ENCODE measurements around the gene FN1.

FN1 gene

DNA sequence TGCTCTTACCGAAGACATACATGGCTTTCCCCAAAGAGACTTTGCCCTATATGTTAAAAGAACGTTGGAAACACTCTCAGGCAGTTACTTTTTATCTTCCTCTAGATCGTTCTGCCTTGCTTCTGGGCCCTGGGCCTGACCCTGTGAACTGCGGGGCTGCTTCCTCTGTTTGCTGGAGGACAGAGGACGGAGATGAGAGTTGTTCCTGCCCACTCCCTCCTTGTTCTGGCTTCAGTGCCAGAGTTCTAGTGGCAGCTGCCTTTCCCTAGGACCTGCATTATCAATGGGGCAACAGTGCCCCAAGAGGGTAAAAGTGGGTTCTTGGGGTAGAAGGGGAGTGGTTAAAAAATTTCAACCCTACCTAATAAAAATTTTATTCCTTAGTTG is 6.5 kb upstream of the FN1 start:
- DNase-seq (ENCODE audit: low read depth in 1 of 2, low spot score in 1 of 2), result no peak

DNA sequence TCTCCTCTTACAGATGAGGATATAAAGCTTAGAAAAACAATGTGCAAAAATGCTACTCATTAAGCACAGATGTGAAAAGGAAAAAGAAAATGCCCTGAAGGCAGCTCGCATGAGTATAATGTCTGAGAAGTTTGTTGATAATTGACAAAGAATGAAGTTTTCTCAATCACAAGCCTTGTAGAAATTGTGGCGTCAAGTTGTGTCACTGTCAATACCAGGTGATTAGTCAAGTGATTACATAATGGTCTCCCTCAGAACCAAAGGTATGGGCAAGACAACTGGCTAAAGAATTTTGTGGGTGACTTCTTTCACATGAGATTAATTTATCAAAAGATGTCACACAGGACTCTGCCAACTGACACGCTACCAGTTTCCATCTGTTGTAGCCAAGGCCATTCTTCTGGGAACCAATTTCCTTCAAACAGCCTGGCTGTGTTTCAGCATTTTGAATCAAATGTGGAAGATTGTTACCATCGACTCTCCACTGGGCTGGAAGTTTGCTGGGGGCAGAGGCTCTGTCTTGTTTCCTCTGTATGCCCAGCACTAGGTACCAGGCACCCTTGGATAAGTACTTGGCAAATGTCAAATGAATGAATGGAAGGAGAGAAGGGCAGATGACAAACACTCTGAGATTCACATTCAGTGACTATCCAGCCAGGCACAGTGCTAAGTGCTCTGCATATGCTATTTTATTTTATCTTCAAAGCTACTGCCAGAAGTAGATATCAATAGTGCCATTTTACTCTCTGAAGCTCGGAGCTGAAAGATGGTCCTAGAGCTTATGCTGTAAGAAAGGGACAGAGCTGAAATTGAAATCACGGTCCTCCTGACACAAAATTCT is 5.9 kb upstream of the FN1 start:
- no peak for DNase-seq (ENCODE audit: low read depth in 1 of 2, low spot score in 1 of 2)

DNA sequence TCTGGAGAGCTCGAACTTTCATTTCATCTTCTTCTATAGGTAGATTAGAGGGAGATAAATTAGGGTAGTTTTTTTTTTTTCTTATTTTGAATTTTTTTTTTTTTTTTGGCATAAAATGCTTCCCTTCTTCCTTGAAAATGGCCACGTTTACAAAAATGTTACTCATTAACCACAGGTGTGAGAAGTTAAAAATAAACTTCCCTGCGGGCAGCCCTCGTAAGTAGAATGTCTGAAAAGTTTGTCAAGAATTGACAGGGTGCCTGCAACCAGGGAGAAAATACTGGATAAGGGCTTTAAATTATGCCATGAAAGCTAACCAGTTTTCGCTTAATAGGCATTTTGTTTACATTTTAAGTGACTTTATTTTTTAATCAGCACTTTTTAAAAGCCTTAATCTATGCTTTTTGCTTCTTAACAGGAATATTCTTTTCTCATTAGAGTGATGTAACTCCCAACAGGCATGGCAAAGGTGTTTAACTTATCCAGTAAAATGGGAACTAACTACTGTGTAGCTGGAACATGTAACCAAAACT is 4.2 kb upstream of the FN1 start:
- DNase-seq (ENCODE audit: low read depth in 1 of 2, low spot score in 1 of 2), result no peak

DNA sequence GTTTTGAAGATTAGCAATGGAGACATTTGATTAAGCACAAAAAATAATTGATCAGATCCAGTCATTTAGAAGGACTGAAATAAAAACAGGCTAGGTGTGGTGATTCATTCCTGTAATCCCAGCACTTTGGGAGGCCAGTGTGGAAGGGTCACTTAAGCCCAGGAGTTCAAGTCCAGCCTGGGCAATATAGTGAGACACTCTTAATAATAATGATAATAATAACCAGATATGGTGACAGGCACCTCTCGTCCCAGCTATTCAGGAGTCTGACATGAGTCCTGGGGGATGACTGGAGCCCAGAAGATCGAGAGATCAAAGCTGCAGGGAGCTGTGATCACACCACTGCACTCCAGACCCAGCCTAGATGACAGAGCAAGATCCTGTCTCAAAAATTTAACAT is 3.5 kb upstream of the FN1 start:
- no peak for DNase-seq (ENCODE audit: low read depth in 1 of 2, low spot score in 1 of 2)

DNA sequence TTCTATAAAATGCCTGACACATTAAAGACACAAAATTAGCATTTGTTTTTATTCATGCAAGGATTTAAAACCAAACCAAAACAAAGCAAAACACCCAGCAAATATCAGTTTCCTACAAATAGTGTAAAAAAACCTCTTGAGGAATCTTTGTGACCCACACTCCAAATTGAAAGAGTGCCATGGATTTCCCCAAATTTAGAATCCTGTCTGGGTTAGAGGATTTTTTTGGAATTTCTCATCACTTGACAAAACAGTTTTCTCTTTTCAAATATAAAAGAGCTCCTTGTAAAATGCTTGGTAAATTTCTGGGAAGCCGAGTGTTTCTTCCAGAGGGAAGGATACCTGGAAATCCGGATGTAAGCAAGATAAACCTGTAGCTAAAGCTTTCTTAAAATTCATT is 1.7 kb upstream of the FN1 start:
- DNase-seq (ENCODE audit: low read depth in 1 of 2, low spot score in 1 of 2), result no peak

DNA sequence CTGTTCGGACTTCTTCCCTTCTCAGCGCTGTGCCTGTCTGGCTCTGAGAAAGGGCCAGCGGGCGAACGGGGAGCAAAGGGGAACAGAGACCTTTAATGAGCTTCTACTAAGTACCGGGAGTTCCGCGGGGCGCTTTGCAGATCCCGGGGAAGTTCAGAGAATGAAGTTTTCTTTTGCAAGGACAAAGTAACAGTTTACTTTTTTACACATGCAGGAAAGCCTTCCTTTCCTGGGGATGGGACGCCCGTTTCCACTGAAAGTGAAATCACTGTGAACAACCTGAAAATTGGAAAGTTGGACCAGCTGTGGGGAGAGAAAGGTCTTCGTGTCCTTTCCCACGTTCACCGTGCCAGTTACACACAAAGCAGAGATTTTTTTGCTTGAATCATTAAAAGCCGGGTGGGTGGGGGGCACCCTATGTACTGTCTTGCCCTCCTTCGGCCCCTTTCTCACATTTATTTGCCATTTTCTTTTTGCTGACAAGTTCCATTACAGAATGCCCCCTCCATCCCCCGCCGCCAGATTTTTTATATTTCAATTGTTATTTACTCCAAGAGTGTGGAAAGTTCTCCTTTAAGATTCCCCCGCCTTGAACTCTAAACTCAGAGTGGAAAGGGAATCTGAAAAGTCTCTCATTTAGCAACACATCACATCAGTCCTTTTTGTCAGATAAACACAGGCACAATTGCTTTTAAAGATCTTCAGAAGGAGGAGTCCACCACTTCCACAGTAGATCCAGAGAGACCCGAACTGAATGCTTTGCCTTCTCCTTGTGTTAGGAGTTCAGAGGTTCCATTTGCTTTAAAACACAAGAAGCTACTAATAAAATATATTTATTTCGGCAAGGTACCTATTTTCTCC is 1.1 kb upstream of the FN1 start:
- no peak for DNase-seq (ENCODE audit: low read depth in 1 of 2, low spot score in 1 of 2)

DNA sequence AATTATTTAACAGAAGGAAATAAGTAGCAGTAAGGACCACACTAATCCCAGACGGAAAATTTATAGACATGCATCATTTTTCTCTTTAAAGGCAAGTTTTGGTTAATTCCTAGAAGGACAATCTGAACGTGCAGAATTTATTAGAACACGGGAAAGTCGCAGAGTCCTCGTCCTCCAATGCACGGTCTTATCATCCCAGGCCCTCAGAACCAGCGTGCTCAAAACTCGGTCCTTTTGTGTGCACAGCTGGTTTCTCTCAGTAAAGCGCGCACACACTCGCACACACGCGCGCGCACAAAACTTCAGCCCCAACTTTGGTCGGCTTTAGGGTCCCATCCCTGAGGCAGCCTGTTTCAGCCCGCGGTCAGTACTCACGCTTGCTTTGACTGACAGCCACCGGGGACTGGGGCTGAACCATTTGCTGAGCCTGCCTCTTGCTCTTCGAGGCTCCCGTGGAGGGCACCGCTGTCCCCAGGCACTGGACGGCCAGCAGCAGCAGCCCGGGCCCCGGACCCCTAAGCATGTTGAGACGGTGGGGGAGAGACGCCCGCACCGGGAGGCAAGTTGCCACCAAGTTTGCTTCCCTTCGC is 493 bp downstream of the FN1 start:
- no peak for DNase-seq (ENCODE audit: low read depth in 1 of 2, low spot score in 1 of 2)

DNA sequence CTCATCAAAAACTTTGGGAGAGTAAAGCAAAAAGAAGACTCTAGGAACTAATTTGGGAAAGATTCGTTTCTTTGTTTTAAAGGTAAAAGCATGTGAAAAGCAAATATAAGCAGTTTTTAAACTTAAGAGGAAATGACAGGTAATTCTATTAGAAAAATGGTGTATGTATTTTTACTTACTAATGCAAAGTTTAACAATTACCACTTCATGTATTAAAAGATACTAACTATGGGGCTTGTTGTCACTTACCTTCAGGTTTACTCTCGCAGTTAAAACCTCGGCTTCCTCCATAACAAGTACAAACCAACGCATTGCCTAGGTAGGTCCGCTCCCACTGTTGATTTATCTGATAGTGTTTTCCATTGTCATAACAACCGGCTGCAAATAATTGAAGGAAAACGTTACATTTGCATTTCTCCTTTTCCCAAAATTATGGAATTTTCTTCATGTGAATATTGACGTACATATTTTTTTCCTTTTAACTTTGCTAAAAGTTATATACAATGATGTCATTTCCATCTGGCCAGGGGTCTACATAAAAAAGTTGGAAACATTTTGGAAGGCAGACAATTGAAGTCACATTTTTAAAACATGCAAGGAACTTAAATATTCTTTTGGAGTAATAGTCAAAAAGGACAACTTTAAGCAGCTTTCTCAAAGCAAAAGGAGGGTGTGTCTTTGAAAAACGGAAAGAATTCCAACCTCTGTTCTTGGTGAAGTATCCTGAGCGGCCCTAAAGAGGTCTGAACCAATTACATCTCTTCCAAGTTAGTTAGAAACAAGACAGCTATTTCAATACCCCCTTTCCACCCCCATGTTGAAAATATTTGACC is 1.2 kb downstream of the FN1 start:
- no peak for DNase-seq (ENCODE audit: low read depth in 1 of 2, low spot score in 1 of 2)

DNA sequence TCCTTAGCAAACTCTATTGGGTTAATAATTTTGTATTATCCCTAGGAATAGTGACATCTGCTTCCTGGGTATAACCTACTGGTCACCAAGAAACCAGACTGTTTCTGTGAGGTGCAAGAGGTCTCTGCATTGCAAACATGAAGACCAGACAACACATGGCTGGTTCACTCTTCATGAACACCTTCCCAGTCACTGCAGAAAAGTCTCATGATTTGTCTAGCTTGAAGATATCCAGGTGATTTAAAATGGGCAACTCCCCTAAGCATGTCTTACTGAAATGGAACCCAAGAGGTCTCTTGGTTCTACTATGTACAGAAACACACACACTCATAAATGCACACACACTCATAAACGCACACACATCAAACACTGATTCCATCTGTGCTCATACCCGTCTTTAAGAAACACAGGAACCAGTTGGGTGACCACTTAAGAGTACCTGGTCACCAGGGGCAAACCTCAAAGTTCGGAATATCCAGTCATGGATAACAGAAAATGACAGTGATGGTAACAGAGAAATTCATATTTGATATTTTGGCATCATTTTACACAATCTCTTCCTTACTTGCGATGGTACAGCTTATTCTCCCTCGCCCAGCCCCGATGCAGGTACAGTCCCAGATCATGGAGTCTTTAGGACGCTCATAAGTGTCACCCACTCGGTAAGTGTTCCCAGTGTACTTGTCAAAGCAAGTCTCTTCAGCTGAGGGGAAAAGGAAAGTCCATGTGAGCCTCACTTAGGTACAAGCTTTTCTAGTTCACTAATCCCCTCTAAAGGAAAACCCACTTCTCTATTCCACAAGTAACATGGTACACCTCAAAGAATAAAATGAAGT is 2.9 kb downstream of the FN1 start:
- no peak for DNase-seq (ENCODE audit: low read depth in 1 of 2, low spot score in 1 of 2)

DNA sequence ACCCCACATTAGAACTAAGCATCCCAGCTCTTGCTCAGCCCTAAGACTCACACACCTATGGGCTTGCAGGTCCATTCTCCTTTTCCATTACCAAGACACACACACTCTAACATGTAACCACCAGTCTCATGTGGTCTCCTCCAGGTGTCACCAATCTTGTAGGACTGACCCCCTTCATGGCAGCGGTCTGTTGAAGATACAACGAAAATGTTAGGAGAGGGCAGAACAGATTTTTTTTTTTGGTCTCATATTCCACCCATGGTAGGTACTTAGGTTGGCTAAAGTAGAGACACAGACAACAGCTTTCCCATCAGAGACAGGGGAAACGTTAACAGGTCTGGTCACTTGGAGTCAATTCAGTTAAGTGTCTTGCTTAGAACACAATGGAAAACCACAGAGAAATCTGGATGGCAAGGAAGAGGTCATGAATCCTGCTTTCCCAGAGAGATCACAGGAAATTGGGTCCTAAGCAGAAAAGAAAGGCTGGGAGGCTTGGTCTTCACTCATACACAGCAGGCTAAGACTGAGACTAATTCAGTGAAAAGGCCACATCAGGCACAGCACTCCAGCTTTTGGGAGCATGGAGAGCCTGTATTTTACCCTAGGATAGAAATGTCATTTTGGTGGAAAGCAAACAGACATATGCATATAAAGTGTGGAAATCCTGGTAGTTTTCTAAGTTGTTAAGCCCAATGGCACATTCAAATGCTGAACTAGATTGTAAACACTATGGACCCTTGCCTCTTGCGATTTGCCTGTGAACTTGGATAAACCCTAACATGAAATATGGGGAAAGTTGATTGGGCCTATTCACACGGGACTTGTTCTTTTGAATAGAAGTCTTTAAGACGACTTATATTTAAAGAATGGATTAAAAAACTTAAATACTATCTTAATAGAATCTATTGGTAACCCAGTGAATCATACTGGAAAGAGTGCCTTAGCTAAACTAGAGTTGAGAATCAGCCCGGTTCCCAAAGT is 3.8 kb downstream of the FN1 start:
- DNase-seq (ENCODE audit: low read depth in 1 of 2, low spot score in 1 of 2), result no peak

DNA sequence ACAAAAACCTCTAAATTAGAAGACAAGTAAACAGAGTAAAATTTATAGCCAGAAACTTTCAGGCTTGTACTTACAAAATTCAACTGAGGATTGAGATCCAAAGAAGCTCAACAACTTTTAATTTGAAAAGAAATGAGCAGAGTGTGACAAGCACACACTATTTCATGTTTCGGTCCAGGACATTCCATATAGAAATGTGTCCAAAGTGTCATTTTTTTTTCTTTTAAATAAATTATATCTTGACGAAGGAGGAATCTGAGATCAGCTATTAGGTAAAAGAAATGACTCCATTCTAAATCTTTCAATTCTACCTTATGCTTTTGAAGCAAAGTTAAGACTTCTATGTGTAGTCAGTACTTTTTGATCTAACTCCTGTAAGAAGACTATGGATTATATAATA is 4.6 kb downstream of the FN1 start:
- DNase-seq (ENCODE audit: low read depth in 1 of 2, low spot score in 1 of 2), result no peak

DNA sequence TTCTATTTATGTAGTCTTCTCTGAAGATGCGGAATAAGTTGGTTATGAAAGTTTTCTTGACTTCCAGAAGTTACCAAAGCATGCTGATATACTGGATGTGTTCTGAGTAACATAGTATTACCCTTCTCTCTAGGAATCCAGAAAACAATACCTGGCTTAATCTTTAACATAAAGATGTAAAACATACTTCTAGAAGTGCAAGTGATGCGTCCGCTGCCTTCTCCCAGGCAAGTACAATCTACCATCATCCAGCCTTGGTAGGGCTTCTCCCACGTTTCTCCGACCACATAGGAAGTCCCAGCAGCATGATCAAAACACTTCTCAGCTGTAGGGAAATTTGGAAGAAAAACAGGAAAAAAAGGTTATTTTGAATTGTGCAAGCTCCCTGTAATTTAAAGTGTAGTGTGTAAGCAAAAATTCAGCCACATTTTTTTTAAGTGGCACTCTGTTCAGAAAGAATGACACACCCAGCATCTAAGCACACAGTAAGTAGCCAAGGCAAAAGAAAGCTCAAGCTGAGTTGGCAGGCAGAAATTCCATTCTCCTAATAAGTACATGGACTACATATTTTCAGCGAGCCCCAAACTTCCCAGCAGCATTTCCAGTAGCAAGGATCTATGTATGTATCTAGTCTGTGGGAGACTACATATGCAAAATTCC is 5.2 kb downstream of the FN1 start:
- DNase-seq (ENCODE audit: low read depth in 1 of 2, low spot score in 1 of 2), result no peak

DNA sequence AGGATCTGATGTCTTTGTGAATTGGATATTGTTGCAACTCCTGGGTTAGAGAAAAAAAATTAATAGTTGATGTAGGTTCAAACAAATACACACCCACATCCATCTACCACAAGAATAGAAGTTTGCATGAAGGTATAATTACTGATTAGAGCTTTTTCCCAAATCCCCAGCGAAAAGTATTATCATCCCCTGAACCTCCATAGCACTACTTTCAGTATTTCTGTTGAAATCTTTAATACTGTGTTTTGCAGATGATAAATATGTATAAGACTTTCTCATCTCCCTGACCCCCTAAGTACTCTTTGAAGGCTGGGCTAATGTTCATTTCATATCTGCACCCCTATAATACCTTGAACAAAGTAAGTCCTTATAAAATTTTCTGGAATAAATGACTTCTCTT is 6.4 kb downstream of the FN1 start:
- no peak for DNase-seq (ENCODE audit: low read depth in 1 of 2, low spot score in 1 of 2)

DNA sequence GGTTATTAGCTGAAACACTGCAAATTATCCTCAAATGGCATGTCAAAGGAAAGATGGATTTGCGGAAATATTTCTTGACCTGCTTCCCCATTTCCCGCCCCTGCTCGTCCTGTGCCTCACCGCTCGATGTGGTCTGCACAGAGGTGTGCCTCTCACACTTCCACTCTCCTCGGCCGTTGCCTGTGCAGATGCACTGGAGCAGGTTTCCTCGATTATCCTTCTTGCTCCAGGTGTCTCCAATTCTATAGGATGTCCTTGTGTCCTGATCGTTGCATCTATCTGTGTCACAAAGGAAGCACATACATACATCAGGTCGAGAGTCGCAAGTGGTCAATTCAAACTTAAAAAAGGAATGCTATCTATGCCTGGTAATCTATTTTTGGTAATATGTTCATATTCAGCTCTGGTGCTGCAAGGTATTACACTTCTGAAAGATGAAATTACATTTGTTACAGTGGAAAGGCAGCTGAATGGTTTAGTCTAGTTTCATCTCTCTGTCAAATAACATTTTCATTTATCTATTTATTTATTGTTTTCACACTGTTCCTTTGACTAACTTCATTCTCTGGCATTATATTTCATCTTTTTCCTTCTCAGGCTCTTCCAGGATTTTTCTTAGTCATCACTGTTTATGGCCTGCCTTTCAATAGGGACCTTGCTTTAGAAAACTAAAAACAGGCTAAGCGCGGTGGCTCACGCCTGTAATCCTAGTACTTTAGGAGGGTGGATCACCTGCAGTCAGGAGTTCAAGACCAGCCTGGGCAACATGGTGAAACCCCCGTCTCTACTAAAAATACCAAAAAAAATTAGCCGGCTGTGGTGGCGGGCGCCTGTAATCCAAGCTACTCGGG is 7.6 kb downstream of the FN1 start:
- DNase-seq (ENCODE audit: low read depth in 1 of 2, low spot score in 1 of 2), result no peak

DNA sequence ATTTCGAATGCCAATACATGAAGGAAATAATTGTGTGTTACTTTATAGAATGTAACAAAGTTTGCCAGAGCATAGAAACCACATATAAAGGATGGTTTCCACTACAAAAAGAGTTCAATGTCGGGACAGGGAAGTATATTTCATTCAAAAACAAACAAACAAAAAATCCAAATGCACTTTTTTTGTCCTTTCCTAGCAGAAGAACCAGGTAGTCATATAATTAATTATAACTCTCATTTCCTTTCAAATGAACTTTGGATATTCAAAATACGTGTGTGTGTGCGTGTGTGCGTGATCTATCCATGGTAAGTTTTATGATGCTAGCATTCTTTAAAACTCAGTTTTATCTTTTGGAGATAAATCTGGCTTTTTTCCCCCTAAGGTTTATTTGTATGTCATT is 8.3 kb downstream of the FN1 start:
- DNase-seq (ENCODE audit: low read depth in 1 of 2, low spot score in 1 of 2), result no peak

DNA sequence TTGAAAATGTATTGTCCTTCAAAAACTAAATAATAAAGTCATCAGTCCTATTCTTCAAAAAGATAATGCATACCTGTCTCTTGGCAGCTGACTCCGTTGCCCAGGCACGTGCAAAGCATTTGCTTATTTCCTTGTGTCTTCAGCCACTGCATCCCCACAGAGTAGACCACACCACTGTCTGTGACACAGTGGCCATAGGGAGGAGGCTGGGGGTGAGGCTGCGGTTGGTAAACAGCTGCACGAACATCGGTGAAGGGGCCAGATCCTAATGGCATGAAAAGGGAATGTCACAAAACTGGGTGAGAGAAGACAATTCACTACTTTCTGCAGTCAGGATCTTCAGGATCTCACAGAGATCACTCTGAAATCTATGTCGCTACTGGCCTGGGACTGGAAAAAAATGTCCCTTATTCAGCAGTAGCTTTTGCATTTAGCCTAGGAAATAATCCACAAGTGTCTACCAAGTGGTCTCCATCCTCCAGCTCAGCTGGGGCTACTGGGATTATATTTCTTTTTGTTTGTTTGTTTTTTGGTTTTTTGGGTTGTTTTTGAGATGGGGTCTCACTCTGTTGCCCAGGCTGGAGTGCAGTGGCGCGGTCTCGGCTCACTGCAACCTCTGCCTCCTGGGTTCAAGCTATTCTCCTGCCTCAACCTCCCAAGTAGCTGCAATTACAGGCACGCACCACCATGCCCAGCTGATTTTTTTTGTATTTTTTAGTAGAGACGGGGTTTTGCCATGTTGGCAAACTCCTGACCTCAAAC is 10.7 kb downstream of the FN1 start:
- DNase-seq (ENCODE audit: low read depth in 1 of 2, low spot score in 1 of 2), result no peak
